Keratinocyte (primary cell): ENCODE results near the gene P3H2.

Source experiments
- CTCF ChIP-seq, 3 experiments: IDR thresholded peaks in 1 of 3; conservative IDR thresholded peaks in 1 of 3; optimal IDR thresholded peaks in 1 of 3; 2 replicates in 2 of 3; 3 replicates in 1 of 3; pipeline versions ENCODE3 to v1.5.1; 2011; ENCODE audit warnings: low read length in 3 of 3, mild to moderate bottlenecking in 3 of 3, moderate library complexity in 2 of 3, control low read depth in 1 of 3, inconsistent platforms in 1 of 3; ENCODE audit not compliant: insufficient read depth in 2 of 3; ENCODE audit errors: extremely low read depth in 1 of 3
- EZH2 ChIP-seq: IDR thresholded peaks from one replicate; pipeline ENCODE4 v1.6.1; 2012; ENCODE audit warnings: inconsistent platforms, mild to moderate bottlenecking, low read length, moderate library complexity

GRCh38 chr3:189962466-189962865 lies 158.2 kb downstream of the P3H2 start:
- TF ChIP-seq CTCF (optimal IDR thresholded peaks at IDR 0.05 in 1 of 3, IDR thresholded peaks at IDR 0.05 in 1 of 3, conservative IDR thresholded peaks at IDR 0.05 in 1 of 3; ENCODE audit: extremely low read depth in 1 of 3, insufficient read depth in 2 of 3, low read length in 3 of 3) (no peak), EZH2 (no peak)
